HFFc6 (cell line): ENCODE data around the gene UVRAG. TPM values are rescaled to one million over a fixed set of nuclear protein-coding genes. Genes with fewer than 3 reads are reported as not detected.

ENCODE experiments used
- DNase-seq: peaks from one replicate; pipeline ENCODE4 v3.0.0-alpha.2; 2018
- H3K27ac Mint-ChIP-seq: 2 replicates; pipeline ENCODE4 v1.8.0; 2020; ENCODE audit warnings: mild to moderate bottlenecking, mixed read lengths
- H3K27me3 Mint-ChIP-seq: 2 replicates; pipeline ENCODE4 v1.8.0; 2021; ENCODE audit warnings: mild to moderate bottlenecking, moderate library complexity, mixed read lengths; ENCODE audit not compliant: insufficient read depth
- H3K36me3 Mint-ChIP-seq: 2 replicates; pipeline ENCODE4 v1.8.0; 2021; ENCODE audit warnings: low read depth, mixed read lengths
- H3K4me1 Mint-ChIP-seq: 2 replicates; pipeline ENCODE4 v1.8.0; 2020; ENCODE audit warnings: low read depth, mixed read lengths
- H3K4me3 Mint-ChIP-seq: 2 replicates; pipeline ENCODE4 v1.8.0; 2020; ENCODE audit warnings: mild to moderate bottlenecking, moderate library complexity, mixed read lengths
- H3K9me3 Mint-ChIP-seq: 2 replicates; pipeline ENCODE4 v1.8.0; 2020; ENCODE audit warnings: mild to moderate bottlenecking, mixed read lengths
- CTCF ChIP-seq: fragments of 200-600 bp; sonication (generic); IDR thresholded peaks from 2 replicates; pipeline ENCODE4 v1.5.0; 2021; ENCODE audit warnings: antibody characterized with exemption, mild to moderate bottlenecking
- total RNA-seq, 6 experiments: library from RNA; stranded (reverse); fragmentation: NEBNext Ultra II Directional; extraction: Animal tissue kit (Norgen Biotek cat#: 25700); gene quantifications; 2 replicates in 1 of 6; 3 replicates in 5 of 6; pipeline ENCODE4 v1.2.3, GENCODE V29; 2021

UVRAG gene
- total RNA-seq, 6 experiments from 2014 or later, result 9.4 to 12.9 (median 10.7) TPM

- Mint-ChIP-seq H3K9me3 (no peaks in the 10 kb centered on the region), H3K4me3 (no peak overlapping the region), H3K27me3 (peaks cover 10% of the 10 kb centered on the region), H3K4me1 (peaks cover 31% of the 10 kb centered on the region), H3K36me3 (no peaks in the 10 kb centered on the region), H3K27ac (no peak overlapping the region)
- TF ChIP-seq CTCF, result no peak
- no peak for DNase-seq
These were observed 342.0 kb downstream of the UVRAG start for GRCh38 chr11:76156971-76157427.

GRCh38 chr11:76157891-76158290, 342.9 kb downstream of the UVRAG start:
- TF ChIP-seq CTCF, result no peak
- H3K4me1 Mint-ChIP-seq, result peaks cover 22% of the 10 kb centered on the region
- no peaks in the 10 kb centered on the region for H3K36me3 Mint-ChIP-seq
- H3K27ac Mint-ChIP-seq, result no peak overlapping the region
- no peak for DNase-seq
- H3K9me3 Mint-ChIP-seq, result no peaks in the 10 kb centered on the region
- no peak overlapping the region for H3K4me3 Mint-ChIP-seq
- H3K27me3 Mint-ChIP-seq, result peaks cover 14% of the 10 kb centered on the region

GRCh38 chr11:76158394-76159302, 343.6 kb downstream of the UVRAG start:
- Mint-ChIP-seq H3K36me3 (no peaks in the 10 kb centered on the region), H3K27ac (no peak overlapping the region), H3K4me3 (no peak overlapping the region), H3K4me1 (peaks cover 14% of the 10 kb centered on the region), H3K9me3 (no peaks in the 10 kb centered on the region), H3K27me3 (peaks cover 14% of the 10 kb centered on the region)
- DNase-seq, result no peak
- TF ChIP-seq CTCF, result no peak

GRCh38 chr11:76159303-76159937, 344.4 kb downstream of the UVRAG start:
- no peak overlapping the region for H3K27ac Mint-ChIP-seq
- no peak for TF ChIP-seq CTCF
- no peaks in the 10 kb centered on the region for H3K36me3 Mint-ChIP-seq
- no peak overlapping the region for H3K4me3 Mint-ChIP-seq
- peaks cover 14% of the 10 kb centered on the region for H3K27me3 Mint-ChIP-seq
- H3K9me3 Mint-ChIP-seq, result no peaks in the 10 kb centered on the region
- no peak for DNase-seq
- peaks cover 9% of the 10 kb centered on the region for H3K4me1 Mint-ChIP-seq

- no peak overlapping the region for H3K27ac Mint-ChIP-seq
- DNase-seq, result no peak
- peaks cover 8% of the 10 kb centered on the region for H3K4me1 Mint-ChIP-seq
- no peak overlapping the region for H3K4me3 Mint-ChIP-seq
- H3K9me3 Mint-ChIP-seq, result no peaks in the 10 kb centered on the region
- H3K27me3 Mint-ChIP-seq, result peaks cover 14% of the 10 kb centered on the region
- TF ChIP-seq CTCF, result no peak
- no peaks in the 10 kb centered on the region for H3K36me3 Mint-ChIP-seq
These were observed 345.1 kb downstream of the UVRAG start for GRCh38 chr11:76159983-76160661.
